ENCODE measurements around the gene DTX1. TPM values are rescaled to one million over a fixed set of nuclear protein-coding genes. Genes with fewer than 3 reads are reported as not detected.

DTX1 gene
- total and polyA plus RNA-seq, 2 of the 13 experiments (the other 11 are each of a cell fraction or from before 2014, with no cell fraction given), result not detected

GRCh38 chr12:113071135-113072112, 14.9 kb downstream of the DTX1 start (continued):
- TF ChIP-seq HNF1B (CRISPR knock-in tag; IDR thresholded peaks at IDR 0.05), result 0 out of 2 replicates have a peak, but pooled peaks have one; percentile 50
- TF ChIP-seq ZMYM4 (CRISPR knock-in tag; IDR thresholded peaks at IDR 0.05), result peak; percentile 33; the same call in 1 of the 2 replicates
- no peak for TF ChIP-seq SIN3A (IDR thresholded peaks at IDR 0.05; ENCODE audit: borderline replicate concordance, low read depth, low read length)
- TF ChIP-seq IRF9 (CRISPR knock-in tag; IDR thresholded peaks at IDR 0.05; ENCODE audit: borderline replicate concordance), result no peak
- no peak for TF ChIP-seq ESRRA (CRISPR knock-in tag; IDR thresholded peaks at IDR 0.05; ENCODE audit: low read depth)
- no peak for TF ChIP-seq ZFP36L1 (CRISPR knock-in tag; IDR thresholded peaks at IDR 0.05)
- TF ChIP-seq HNRNPUL1 (IDR thresholded peaks at IDR 0.05; ENCODE audit: low read depth, low read length), result no peak
- TF ChIP-seq ZNF891 (CRISPR knock-in tag; IDR thresholded peaks at IDR 0.05), result no peak
- no peak for TF ChIP-seq PRDM4 (CRISPR knock-in tag; IDR thresholded peaks at IDR 0.05; ENCODE audit: borderline replicate concordance)
- no peak for TF ChIP-seq KDM2A (CRISPR knock-in tag; IDR thresholded peaks at IDR 0.05; ENCODE audit: borderline replicate concordance, low read depth)
- no peak for TF ChIP-seq ZNF205 (CRISPR knock-in tag; IDR thresholded peaks at IDR 0.05)
- no peak for TF ChIP-seq NFKB2 (CRISPR knock-in tag; IDR thresholded peaks at IDR 0.05; ENCODE audit: borderline replicate concordance)
- no peak for TF ChIP-seq MATR3 (CRISPR knock-in tag; IDR thresholded peaks at IDR 0.05)
- TF ChIP-seq ZBTB34 (CRISPR knock-in tag; IDR thresholded peaks at IDR 0.05), result no peak
- TF ChIP-seq SP2 (CRISPR knock-in tag; IDR thresholded peaks at IDR 0.05), result 0 out of 2 replicates have a peak, but pooled peaks have one; percentile 15
- TF ChIP-seq XBP1 (CRISPR knock-in tag; IDR thresholded peaks at IDR 0.05), result no peak
- TF ChIP-seq ZNF841 (CRISPR knock-in tag; IDR thresholded peaks at IDR 0.05; ENCODE audit: borderline replicate concordance), result no peak
- TF ChIP-seq CBX1 (IDR thresholded peaks at IDR 0.05; ENCODE audit: low read depth), result no peak
- TF ChIP-seq ZNF770 (CRISPR knock-in tag; IDR thresholded peaks at IDR 0.05), result no peak
- TF ChIP-seq TBX3 (IDR thresholded peaks at IDR 0.05; ENCODE audit: borderline replicate concordance), result no peak

Measured in HepG2 (cell line).